Measurements from ENCODE around the gene NF1. TPM values are rescaled to one million over a fixed set of nuclear protein-coding genes. Genes with fewer than 3 reads are reported as not detected.

The NF1 gene
- total and polyA plus RNA-seq, 2 donors (not counting 1 experiment from before 2014, with no cell fraction given), result 10.8 to 27.7 TPM

GRCh38 chr17:31318298-31318801 is 223.6 kb downstream of the NF1 start:
- Mint-ChIP-seq H3K27ac (peak overlapping the region; percentile 96), H3K4me3 (peak overlapping the region; percentile 89), H3K27me3 (no peaks in the 10 kb centered on the region), H3K4me1 (peaks cover 54% of the 10 kb centered on the region), H3K9me3 (ENCODE audit: insufficient read depth) (no peaks in the 10 kb centered on the region)
- H3K79me2 ChIP-seq (ENCODE audit: control insufficient read depth, insufficient read depth, low read length), result peaks cover 78% of the 10 kb centered on the region
- H3K4me3 ChIP-seq (ENCODE audit: control extremely low read depth in 1 of 5, extremely low read depth in 1 of 5, insufficient read depth in 1 of 5, low read depth in 2 of 5, low read length in 4 of 5), result peak overlapping the region; percentile 46 to 98 (median 69)
- intact Hi-C loops (cut with micrococcal nuclease), result loop anchor here (1.0 to 10.0 kb wide), 3 partner anchors 9 to 566 kb away; partner anchors contain the start of gene NF1
- ChIA-PET CTCF (interaction anchor here (1.1 to 2.2 kb wide), 3 partner anchors 91 to 176 kb away, joined by 4 to 5 read pairs (median 5); no protein-coding TSS in a partner anchor), POLR2A (interaction anchor here (0.9 to 2.1 kb wide), 2 partner anchors 11 to 37 kb away, joined by 3 to 8 read pairs; no protein-coding TSS in a partner anchor)
- peak overlapping the region; percentile 50 for H2AFZ ChIP-seq (ENCODE audit: insufficient read depth, low read depth, low read length, poor library complexity, severe bottlenecking)
- H3K27me3 ChIP-seq (replicated peaks in 1 of 4; ENCODE audit: control extremely low read depth in 1 of 4, control insufficient read depth in 3 of 4, insufficient read depth in 4 of 4, low read length in 3 of 4), result no peaks in the 10 kb centered on the region
- WGBS (ENCODE audit: insufficient coverage), result 0% methylated on average over 5 of the region's 8 CpGs
- peaks cover 35 to 55% of the 10 kb centered on the region in 2 donors for H3K4me1 ChIP-seq (ENCODE audit: control insufficient read depth in 2 of 2, insufficient read depth in 2 of 2, low read length in 2 of 2)
- H3K36me3 ChIP-seq (replicated peaks in 1 of 2; ENCODE audit: control extremely low read depth in 1 of 2, control insufficient read depth in 1 of 2, extremely low read depth in 1 of 2, insufficient read depth in 2 of 2, low read length in 1 of 2), result peaks cover 0 to 5% of the 10 kb centered on the region in 2 experiments
- DNase-seq (peak; percentile 66), ATAC-seq (ENCODE audit: low read depth) (peak; percentile 31)
- TF ChIP-seq EZH2 (IDR thresholded peaks at IDR 0.05; ENCODE audit: borderline replicate concordance, insufficient read depth, low read depth, low read length, poor library complexity, severe bottlenecking) (no peak), CTCF (IDR thresholded peaks at IDR 0.05) (no peak)
- peak overlapping the region; percentile 76 for H3K9ac ChIP-seq (ENCODE audit: low read length)
- H3K9me3 ChIP-seq (ENCODE audit: control extremely low read depth in 1 of 3, control insufficient read depth in 2 of 3, insufficient read depth in 1 of 3, low read length in 2 of 3), result no peaks in the 10 kb centered on the region
- peak overlapping the region; percentile 79 for H3K4me2 ChIP-seq (replicated peaks; ENCODE audit: low read depth, low read length, poor library complexity, severe bottlenecking)
- no peaks in the 10 kb centered on the region for H4K20me1 ChIP-seq (ENCODE audit: control insufficient read depth, insufficient read depth, low read length, poor library complexity, severe bottlenecking)
- H3K27ac ChIP-seq (ENCODE audit: low read length in 2 of 2), result peak overlapping the region; percentile 74 to 91
